IMR-90 (cell line): ENCODE measurements around the gene COL5A1. TPM values are rescaled to one million over a fixed set of nuclear protein-coding genes. Genes with fewer than 3 reads are reported as not detected.

Experiments
- ATAC-seq: fragments of 200-7000 bp; cut with Tn5 transposase; 2 replicates; pipeline ENCODE4 v1.9.1; 2020; ENCODE audit warnings: low read depth, mild to moderate bottlenecking, moderate library complexity
- BruUV-seq: library from RNA; stranded (reverse); fragments of 400-500 nt; replicated peaks from 2 replicates; lab custom pipeline; 2021; lab: Mats Ljungman, UMichigan
- CTCF ChIA-PET: fragments of 300-600 bp; formaldehyde crosslinking; extraction: SDS; loops from one replicate; lab custom pipeline; 2021; ENCODE audit warnings: antibody characterized with exemption; lab: Yijun Ruan, JAX
- POLR2A ChIA-PET: fragments of 300-600 bp; sonication (Branson Sonifier 250); formaldehyde crosslinking; loops from one replicate; lab custom pipeline; 2022; ENCODE audit warnings: antibody characterized with exemption; ENCODE audit not compliant: unreplicated experiment; lab: Charles Lee
- DNase-seq: peaks from one replicate; pipeline ENCODE4 v3.0.0; 2013
- H2AFZ ChIP-seq: replicated peaks from 2 replicates; pipeline ENCODE3; 2013; ENCODE audit warnings: low read length, mild to moderate bottlenecking; ENCODE audit not compliant: poor library complexity
- H2AK5ac ChIP-seq: 2 replicates; pipeline ENCODE4 v1.6.1; 2013; ENCODE audit warnings: low read depth, low read length, inconsistent platforms
- H2AK9ac ChIP-seq: replicated peaks from 2 replicates; pipeline ENCODE3; 2013; ENCODE audit warnings: mild to moderate bottlenecking, low read depth, low read length, moderate library complexity; ENCODE audit not compliant: poor library complexity
- H2BK120ac ChIP-seq: 2 replicates; pipeline ENCODE4 v1.6.1; 2013; ENCODE audit warnings: low read depth, low read length, inconsistent platforms
- H2BK15ac ChIP-seq: 3 replicates; pipeline ENCODE4 v1.6.1; 2013; ENCODE audit warnings: low read depth, low read length, inconsistent platforms
- H2BK20ac ChIP-seq: 2 replicates; pipeline ENCODE4 v1.6.1; 2013; ENCODE audit warnings: low read depth, mild to moderate bottlenecking, inconsistent platforms, low read length, moderate library complexity
- H2BK5ac ChIP-seq: 2 replicates; pipeline ENCODE4 v1.6.1; 2013; ENCODE audit warnings: mild to moderate bottlenecking, low read depth, low read length, inconsistent platforms; ENCODE audit not compliant: poor library complexity, severe bottlenecking
- H3K14ac ChIP-seq: replicated peaks from 2 replicates; pipeline ENCODE4 v1.6.1; 2013; ENCODE audit warnings: low read depth, low read length, inconsistent platforms
- H3K18ac ChIP-seq: 2 replicates; pipeline ENCODE4 v1.6.1; 2013; ENCODE audit warnings: low read depth, low read length, control low read depth
- H3K23ac ChIP-seq: 2 replicates; pipeline ENCODE4 v1.6.1; 2013; ENCODE audit warnings: low read depth, low read length, inconsistent platforms
- H3K27ac ChIP-seq: 2 replicates; pipeline ENCODE4 v1.5.1; 2013; ENCODE audit warnings: mild to moderate bottlenecking, control low read depth, low read length; ENCODE audit not compliant: insufficient read depth
- H3K27me3 ChIP-seq: 2 replicates; pipeline ENCODE4 v1.6.1; 2013; ENCODE audit warnings: low read length; ENCODE audit not compliant: control insufficient read depth, insufficient read depth
- H3K36me3 ChIP-seq: 2 replicates; pipeline ENCODE4 v1.6.1; 2013; ENCODE audit warnings: low read length, mixed read lengths; ENCODE audit not compliant: control insufficient read depth, insufficient read depth
- H3K4ac ChIP-seq: 2 replicates; pipeline ENCODE4 v1.6.1; 2013; ENCODE audit warnings: low read depth, low read length, inconsistent platforms
- H3K4me1 ChIP-seq: 2 replicates; pipeline ENCODE4 v1.6.1; 2013; ENCODE audit warnings: low read length, mixed read lengths; ENCODE audit not compliant: control insufficient read depth, insufficient read depth
- H3K4me2 ChIP-seq: 2 replicates; pipeline ENCODE4 v1.6.1; 2013; ENCODE audit warnings: low read depth, mild to moderate bottlenecking, control low read depth, low read length, moderate library complexity
- H3K4me3 ChIP-seq: 2 replicates; pipeline ENCODE4 v1.5.1; 2013; ENCODE audit warnings: low read depth, mild to moderate bottlenecking, control low read depth, low read length, moderate library complexity; ENCODE audit not compliant: insufficient read depth
- H3K56ac ChIP-seq: 2 replicates; pipeline ENCODE4 v1.6.1; 2013; ENCODE audit warnings: low read length, inconsistent platforms; ENCODE audit not compliant: insufficient read depth; ENCODE audit errors: extremely low read depth
- H3K79me1 ChIP-seq, 2 experiments: 2 replicates each; pipeline ENCODE4 v1.6.1; 2013; ENCODE audit warnings: low read length in 2 of 2, inconsistent platforms in 1 of 2, low read depth in 1 of 2
- H3K9ac ChIP-seq: 2 replicates; pipeline ENCODE4 v1.6.1; 2013; ENCODE audit warnings: low read depth, low read length, control low read depth
- H3K9me1 ChIP-seq: 2 replicates; pipeline ENCODE4 v1.6.1; 2013; ENCODE audit warnings: low read length, inconsistent platforms; ENCODE audit not compliant: insufficient read depth
- H3K9me3 ChIP-seq: 2 replicates; pipeline ENCODE4 v1.6.1; 2013; ENCODE audit warnings: low read length; ENCODE audit not compliant: control insufficient read depth, insufficient read depth
- H4K20me1 ChIP-seq: 2 replicates; pipeline ENCODE4 v1.6.1; 2013; ENCODE audit warnings: low read length, inconsistent platforms; ENCODE audit not compliant: insufficient read depth
- H4K5ac ChIP-seq: 2 replicates; pipeline ENCODE4 v1.6.1; 2013; ENCODE audit warnings: mild to moderate bottlenecking, low read depth, low read length, control low read depth
- H4K8ac ChIP-seq, 2 experiments: 2 replicates each; pipeline ENCODE4 v1.6.1; 2013; ENCODE audit warnings: low read depth in 2 of 2, low read length in 2 of 2, control low read depth in 1 of 2, inconsistent platforms in 1 of 2
- H4K91ac ChIP-seq: 2 replicates; pipeline ENCODE4 v1.6.1; 2013; ENCODE audit warnings: low read depth, low read length, inconsistent platforms; ENCODE audit not compliant: insufficient read depth
- BHLHE40 ChIP-seq: fragments of 150-350 bp; IDR thresholded peaks from 2 replicates; pipeline ENCODE4 v1.6.1; 2016; ENCODE audit warnings: mild to moderate bottlenecking, low read depth, low read length
- CEBPB ChIP-seq: IDR thresholded peaks from 2 replicates; pipeline ENCODE4 v1.6.1; 2012; ENCODE audit warnings: low read depth, low read length, improper control_type of control experiment
- CHD1 ChIP-seq: IDR thresholded peaks from 2 replicates; pipeline ENCODE4 v1.6.1; 2012; ENCODE audit warnings: low read depth, low read length, improper control_type of control experiment
- CTCF ChIP-seq: conservative IDR thresholded peaks from 2 replicates; pipeline ENCODE4 v1.5.1; 2012; ENCODE audit warnings: mild to moderate bottlenecking, low read depth, low read length, improper control_type of control experiment
- ELK1 ChIP-seq: fragments of 150-350 bp; IDR thresholded peaks from 2 replicates; pipeline ENCODE4 v1.6.1; 2016; ENCODE audit warnings: low read depth, mild to moderate bottlenecking, low read length, moderate library complexity, borderline replicate concordance
- MAFK ChIP-seq: IDR thresholded peaks from 2 replicates; pipeline ENCODE4 v1.6.1; 2012; ENCODE audit warnings: low read depth, low read length, improper control_type of control experiment
- MAZ ChIP-seq: IDR thresholded peaks from 2 replicates; pipeline ENCODE4 v1.6.1; 2012; ENCODE audit warnings: low read depth, mild to moderate bottlenecking, low read length, improper control_type of control experiment, moderate library complexity, borderline replicate concordance
- NFE2L2 ChIP-seq: fragments of 150-350 bp; IDR thresholded peaks from 2 replicates; pipeline ENCODE4 v1.6.1; 2016; ENCODE audit warnings: low read depth, mild to moderate bottlenecking, low read length
- POLR2A ChIP-seq: IDR thresholded peaks from 2 replicates; pipeline ENCODE4 v1.6.1; 2012; ENCODE audit warnings: mild to moderate bottlenecking, low read depth, low read length
- RAD21 ChIP-seq: IDR thresholded peaks from 2 replicates; pipeline ENCODE4 v1.6.1; 2012; ENCODE audit warnings: low read length, improper control_type of control experiment
- RFX5 ChIP-seq: IDR thresholded peaks from 2 replicates; pipeline ENCODE4 v1.8.0; 2012; ENCODE audit warnings: low read depth, mild to moderate bottlenecking, low read length, moderate library complexity
- SMC3 ChIP-seq: fragments of 150-350 bp; IDR thresholded peaks from 2 replicates; pipeline ENCODE4 v1.6.1; 2016; ENCODE audit warnings: low read depth, mild to moderate bottlenecking, antibody characterized with exemption, low read length, moderate library complexity
- USF2 ChIP-seq: fragments of 150-350 bp; IDR thresholded peaks from 2 replicates; pipeline ENCODE4 v1.6.1; 2017; ENCODE audit warnings: mild to moderate bottlenecking, antibody characterized with exemption, low read length, low read depth
- WGBS, 2 experiments: methylation state at CpG; one replicate each; pipeline versions ENCODE4 v1.1.5 to v1.1.7; 2013; ENCODE audit warnings: missing lambda C conversion rate in 2 of 2; ENCODE audit not compliant: insufficient read length in 1 of 2; ENCODE audit errors: extremely low coverage in 2 of 2; 5-methylcytosine and 5-hydroxymethylcytosine counted together
- dilution Hi-C: fragments of 300-500 bp; cut with HindIII; formaldehyde crosslinking; loops from one replicate; pipeline ENCODE4 v1.14.3; 2018; ENCODE audit warnings: low sequenced_read_pairs; ENCODE audit not compliant: unreplicated experiment
- in situ Hi-C: fragments of 300-500 bp; cut with MboI; formaldehyde crosslinking; loops from 3 replicates; pipeline ENCODE4 v1.14.3; 2019; ENCODE audit warnings: low sequenced_read_pairs, inconsistent platforms, mixed read lengths
- intact Hi-C: fragments of 100-400 bp; cut with micrococcal nuclease; formaldehyde crosslinking; loops from 2 replicates; pipeline ENCODE4 v1.10.0; 2022
- polyA plus RNA-seq, 3 experiments: library from polyadenylated mRNA; depleted of rRNA; stranded (reverse); fragments of >200 nt; gene quantifications; 2 replicates each; pipeline ENCODE4 v1.2.3, GENCODE V29; 2012; ENCODE audit warnings: low replicate concordance in 1 of 3
- total RNA-seq: library from RNA; depleted of rRNA; stranded (reverse); fragments of >200 nt; gene quantifications from 2 replicates; pipeline ENCODE4 v1.2.3, GENCODE V29; 2012

COL5A1 gene
- total and polyA plus RNA-seq, 2 of the 4 experiments (the other 2 are of a cell fraction) = 19.2 to 173 TPM

- Histone ChIP-seq H3K9ac (no peak overlapping the region), H3K9me3 (no peaks in the 10 kb centered on the region), H3K14ac (no peak overlapping the region), H3K27me3 (no peaks in the 10 kb centered on the region), H2BK15ac (no peak overlapping the region), H3K79me1 (peaks cover 30 to 94% of the 10 kb centered on the region in 2 experiments), H3K4me1 (peaks cover 32% of the 10 kb centered on the region), H3K4me3 (no peak overlapping the region), H2BK5ac (no peak overlapping the region), H3K23ac (0 out of 2 replicates have a peak overlapping the region, but pooled peaks have one; percentile 29), H3K9me1 (peaks cover 47% of the 10 kb centered on the region), H3K4me2 (no peak overlapping the region), H4K91ac (no peak overlapping the region), H2BK120ac (no peak overlapping the region), H4K5ac (no peak overlapping the region), H3K18ac (no peak overlapping the region), H2AK5ac (peak overlapping the region; percentile 33; the same call in 1 of the 2 replicates), H4K20me1 (peaks cover 97% of the 10 kb centered on the region), H2BK20ac (no peak overlapping the region), H2AK9ac (no peak overlapping the region), H3K36me3 (peaks cover 28% of the 10 kb centered on the region), H3K27ac (no peak overlapping the region), H2AFZ (no peak overlapping the region), H4K8ac (no peak overlapping the region), H3K4ac (no peak overlapping the region), H3K56ac (no peak overlapping the region)
- DNase-seq (no peak), ATAC-seq (no peak)
- in situ Hi-C loops = no loop called here
- dilution Hi-C loops = no loop called here
- no peak for TF ChIP-seq ELK1
- no peak for TF ChIP-seq RAD21
- no peak for TF ChIP-seq BHLHE40
- TF ChIP-seq NFE2L2 = no peak
- TF ChIP-seq RFX5 = no peak
- TF ChIP-seq USF2 = no peak
- no peak for TF ChIP-seq CTCF
- TF ChIP-seq MAZ = no peak
- no peak for TF ChIP-seq CHD1
- TF ChIP-seq MAFK = no peak
- no peak for TF ChIP-seq POLR2A
- TF ChIP-seq SMC3 = no peak
- TF ChIP-seq CEBPB = no peak
- WGBS, 2 experiments = 80% methylated on average over 9 of the region's 15 CpGs; no CpG with 5 or more reads in 1 of the 2 experiments
- intact Hi-C loops = no loop called here
- CTCF ChIA-PET = no interaction called here
- no TSS peak for BruUV-seq
- POLR2A ChIA-PET = no interaction called here
Observed at GRCh38 chr9:134682026-134682425, 40.4 kb downstream of the COL5A1 start.
